ENCODE data around the gene CYP21A2.

GRCh38 chr6:32057966-32058365, 19.8 kb downstream of the CYP21A2 start:
- no peak for TF ChIP-seq POLR2A (IDR thresholded peaks at IDR 0.05)
- no peak for TF ChIP-seq CTCF (IDR thresholded peaks at IDR 0.05)
- no peak for TF ChIP-seq EP300 (IDR thresholded peaks at IDR 0.05)
